A673 (cell line): Measurements from ENCODE around the gene KCNK15. TPM values are rescaled to one million over a fixed set of nuclear protein-coding genes. Genes with fewer than 3 reads are reported as not detected.

ENCODE experiments used
- BruUV-seq: library from RNA; stranded (reverse); fragments of 400-500 nt; replicated peaks from 2 replicates; lab custom pipeline; 2021; lab: Mats Ljungman, UMichigan
- CTCF ChIA-PET: fragments of 300-600 bp; sonication (Branson Sonifier 250); formaldehyde crosslinking; loops from one replicate; lab custom pipeline; 2022; ENCODE audit warnings: antibody characterized with exemption; lab: Charles Lee
- POLR2A ChIA-PET: fragments of 300-600 bp; sonication (Branson Sonifier 250); formaldehyde crosslinking; loops from one replicate; lab custom pipeline; 2022; ENCODE audit warnings: antibody characterized with exemption; ENCODE audit not compliant: low non-redundant PET; lab: Charles Lee
- DNase-seq: peaks from one replicate; pipeline ENCODE4 v3.0.0-alpha.2; 2015; ENCODE audit warnings: low spot score
- H3K27ac ChIP-seq: fragments of 200-600 bp; sonication (generic); 2 replicates; pipeline ENCODE4 v1.5.1; 2016; ENCODE audit warnings: mixed run types, low read depth, mild to moderate bottlenecking, mixed read lengths, antibody characterized with exemption, low read length; ENCODE audit not compliant: poor library complexity, severe bottlenecking
- H3K27me3 ChIP-seq: fragments of 200-600 bp; sonication (generic); replicated peaks from 2 replicates; pipeline ENCODE4 v1.6.1; 2017; ENCODE audit warnings: mixed run types, low read depth, mild to moderate bottlenecking, mixed read lengths, antibody characterized with exemption, low read length; ENCODE audit not compliant: insufficient read depth, poor library complexity
- H3K36me3 ChIP-seq: fragments of 200-600 bp; sonication (generic); 2 replicates; pipeline ENCODE4 v1.6.1; 2016; ENCODE audit warnings: mixed run types, mild to moderate bottlenecking, mixed read lengths, antibody characterized with exemption, low read length; ENCODE audit not compliant: insufficient read depth, poor library complexity, severe bottlenecking
- H3K4me1 ChIP-seq: fragments of 200-600 bp; sonication (generic); 2 replicates; pipeline ENCODE4 v1.6.1; 2017; ENCODE audit warnings: mixed run types, mild to moderate bottlenecking, mixed read lengths, antibody characterized with exemption, low read length; ENCODE audit not compliant: insufficient read depth, poor library complexity, severe bottlenecking
- H3K4me3 ChIP-seq: fragments of 200-600 bp; sonication (generic); 2 replicates; pipeline ENCODE4 v1.5.1; 2016; ENCODE audit warnings: low read depth, mixed run types, mild to moderate bottlenecking, mixed read lengths, low read length; ENCODE audit not compliant: poor library complexity, severe bottlenecking
- H3K9me3 ChIP-seq: fragments of 200-600 bp; sonication (generic); 2 replicates; pipeline ENCODE4 v1.6.1; 2016; ENCODE audit warnings: mixed run types, low read depth, mild to moderate bottlenecking, mixed read lengths, antibody characterized with exemption, low read length; ENCODE audit not compliant: poor library complexity, severe bottlenecking
- EZH2 ChIP-seq: fragments of 200-600 bp; sonication (generic); IDR thresholded peaks from 2 replicates; pipeline ENCODE4 v1.6.1; 2017; ENCODE audit warnings: borderline replicate concordance, low read depth, mild to moderate bottlenecking, mixed read lengths, antibody characterized with exemption, low read length; ENCODE audit not compliant: poor library complexity, severe bottlenecking
- intact Hi-C: fragments of 100-400 bp; cut with micrococcal nuclease; formaldehyde crosslinking; loops from one replicate; pipeline ENCODE4 v1.10.0; 2022; ENCODE audit not compliant: unreplicated experiment
- total RNA-seq: library from RNA; stranded (reverse); gene quantifications from 2 replicates; pipeline ENCODE4 v1.2.3, GENCODE V29; 2021
- TF ChIP-seq, protein P1 (sequence below): fragments of 300-800, 200-600 bp; sonication (generic); conservative IDR thresholded peaks from 2 replicates; pipeline ENCODE4 v1.5.1; 2017; ENCODE audit warnings: low read depth, mild to moderate bottlenecking, antibody characterized with exemption, low read length, moderate library complexity, mixed read lengths

KCNK15 gene
- total RNA-seq, 1 experiment from 2014 or later, result not detected

GRCh38 chr20:44698351-44698750, 47.3 kb upstream of the KCNK15 start:
- ChIA-PET CTCF (no interaction called here), POLR2A (no interaction called here)
- intact Hi-C loops, result no loop called here
- Histone ChIP-seq H3K27me3 (no peaks in the 10 kb centered on the region), H3K27ac (no peak overlapping the region), H3K4me1 (peaks cover 12% of the 10 kb centered on the region), H3K36me3 (no peaks in the 10 kb centered on the region), H3K9me3 (no peaks in the 10 kb centered on the region), H3K4me3 (no peak overlapping the region)
- no peak for DNase-seq
- BruUV-seq, result no TSS peak
- TF ChIP-seq, protein P1, sequence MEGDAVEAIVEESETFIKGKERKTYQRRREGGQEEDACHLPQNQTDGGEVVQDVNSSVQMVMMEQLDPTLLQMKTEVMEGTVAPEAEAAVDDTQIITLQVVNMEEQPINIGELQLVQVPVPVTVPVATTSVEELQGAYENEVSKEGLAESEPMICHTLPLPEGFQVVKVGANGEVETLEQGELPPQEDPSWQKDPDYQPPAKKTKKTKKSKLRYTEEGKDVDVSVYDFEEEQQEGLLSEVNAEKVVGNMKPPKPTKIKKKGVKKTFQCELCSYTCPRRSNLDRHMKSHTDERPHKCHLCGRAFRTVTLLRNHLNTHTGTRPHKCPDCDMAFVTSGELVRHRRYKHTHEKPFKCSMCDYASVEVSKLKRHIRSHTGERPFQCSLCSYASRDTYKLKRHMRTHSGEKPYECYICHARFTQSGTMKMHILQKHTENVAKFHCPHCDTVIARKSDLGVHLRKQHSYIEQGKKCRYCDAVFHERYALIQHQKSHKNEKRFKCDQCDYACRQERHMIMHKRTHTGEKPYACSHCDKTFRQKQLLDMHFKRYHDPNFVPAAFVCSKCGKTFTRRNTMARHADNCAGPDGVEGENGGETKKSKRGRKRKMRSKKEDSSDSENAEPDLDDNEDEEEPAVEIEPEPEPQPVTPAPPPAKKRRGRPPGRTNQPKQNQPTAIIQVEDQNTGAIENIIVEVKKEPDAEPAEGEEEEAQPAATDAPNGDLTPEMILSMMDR, result no peak
- TF ChIP-seq EZH2, result no peak

DNA sequence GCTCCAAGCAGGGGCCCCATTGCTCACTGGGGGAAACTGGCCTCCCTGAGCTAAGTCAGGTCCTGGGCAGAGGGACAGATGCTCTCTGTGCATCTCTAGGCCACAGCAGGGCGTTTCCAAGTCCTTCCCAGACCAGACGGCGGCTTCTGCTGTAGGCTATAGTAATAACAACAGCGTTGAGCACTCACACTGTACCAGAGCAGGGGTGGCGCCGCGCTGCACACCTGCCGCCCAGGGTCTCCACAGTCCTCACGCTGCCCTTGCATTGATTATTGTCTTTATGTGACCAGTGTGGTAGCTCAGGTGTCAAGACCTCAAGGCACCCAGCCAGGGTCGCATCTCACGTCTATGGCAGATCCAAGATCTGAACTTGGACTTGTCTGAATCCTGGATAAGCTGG, 45.4 kb upstream of the KCNK15 start:
- intact Hi-C loops, result no loop called here
- H3K27ac ChIP-seq, result no peak overlapping the region
- no peak for DNase-seq
- TF ChIP-seq, protein P1, result no peak
- TF ChIP-seq EZH2, result no peak
- no peaks in the 10 kb centered on the region for H3K27me3 ChIP-seq
- H3K4me1 ChIP-seq, result peaks cover 12% of the 10 kb centered on the region
- ChIA-PET POLR2A (no interaction called here), CTCF (no interaction called here)
- no peaks in the 10 kb centered on the region for H3K9me3 ChIP-seq
- H3K4me3 ChIP-seq, result no peak overlapping the region
- no peaks in the 10 kb centered on the region for H3K36me3 ChIP-seq
- no TSS peak for BruUV-seq

DNA sequence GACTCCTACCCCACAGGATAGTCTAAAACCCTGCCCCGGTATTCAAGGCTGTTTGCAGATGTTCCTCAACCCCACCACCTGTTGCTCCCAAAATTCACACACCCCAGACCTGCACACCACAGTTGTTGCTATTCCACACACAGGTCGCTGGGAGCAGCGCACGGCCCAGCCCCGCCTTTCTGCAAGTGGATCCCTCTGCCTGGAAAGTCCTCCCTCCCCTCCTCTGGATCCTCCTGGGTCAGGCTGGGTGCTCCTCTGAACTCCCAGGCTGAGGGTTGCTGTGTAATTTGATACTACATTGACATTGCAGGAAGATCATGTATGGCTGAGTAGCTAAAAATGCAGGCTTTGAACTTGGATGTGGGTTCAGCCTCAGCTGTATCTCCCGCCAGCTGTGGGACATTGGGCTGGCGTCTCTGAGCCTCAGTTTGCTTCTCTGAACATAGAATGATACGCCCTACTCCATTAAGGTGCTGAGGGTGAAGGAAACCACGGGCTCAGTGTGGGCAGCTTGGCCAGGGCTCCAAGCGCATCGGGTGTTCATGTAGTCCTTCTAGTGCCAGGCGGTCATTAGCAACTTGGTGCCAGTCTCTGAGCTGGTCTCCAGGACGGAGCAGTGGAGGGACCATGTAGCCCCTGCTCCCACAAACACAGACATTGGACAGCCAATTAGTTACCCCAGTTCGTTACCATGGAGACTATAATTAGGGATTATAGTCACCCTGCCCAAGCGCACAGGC, 44.4 kb upstream of the KCNK15 start:
- ChIA-PET CTCF (no interaction called here), POLR2A (no interaction called here)
- no peaks in the 10 kb centered on the region for H3K36me3 ChIP-seq
- H3K4me1 ChIP-seq, result peaks cover 12% of the 10 kb centered on the region
- intact Hi-C loops, result no loop called here
- no TSS peak for BruUV-seq
- H3K27ac ChIP-seq, result no peak overlapping the region
- H3K4me3 ChIP-seq, result no peak overlapping the region
- no peak for DNase-seq
- TF ChIP-seq, protein P1, result no peak
- no peak for TF ChIP-seq EZH2
- no peaks in the 10 kb centered on the region for H3K27me3 ChIP-seq
- no peaks in the 10 kb centered on the region for H3K9me3 ChIP-seq
